OCI-LY7 (cell line): ENCODE data around the gene P4HTM.

Experiments used
- CTCF ChIP-seq: fragments of 200-600 bp; sonication (generic); conservative IDR thresholded peaks from 2 replicates; pipeline ENCODE4 v1.5.1; 2014; ENCODE audit warnings: mild to moderate bottlenecking, antibody characterized with exemption, low read length, moderate library complexity, mixed read lengths
- EZH2phosphoT487 ChIP-seq: fragments of 200-600 bp; sonication (generic); IDR thresholded peaks from 2 replicates; pipeline ENCODE4 v1.6.1; 2018; ENCODE audit warnings: low read depth, borderline replicate concordance, mild to moderate bottlenecking, mixed run types, antibody characterized with exemption, low read length, moderate library complexity, mixed read lengths

GRCh38 chr3:48983096-48983495, 6.9 kb upstream of the P4HTM start:
- no peak for TF ChIP-seq CTCF
- TF ChIP-seq EZH2phosphoT487, result no peak
